Ovary (tissue), 9 donors: ENCODE measurements around the gene KCND3. TPM values are rescaled to one million over a fixed set of nuclear protein-coding genes. Genes with fewer than 3 reads are reported as not detected.

Source experiments
- DNase-seq, 5 donors: peaks; one replicate each; pipeline ENCODE4 v3.0.0-alpha.2; 2019 to 2020
- H3K27ac ChIP-seq, 2 donors: fragments of 200-600 bp; one replicate each; pipeline versions ENCODE4 v1.5.1 to v1.8.0; 2019 to 2022
- H3K27me3 ChIP-seq: fragments of 200-600 bp; one replicate; pipeline ENCODE4 v1.8.0; 2022
- H3K36me3 ChIP-seq: fragments of 200-600 bp; sonication (generic); one replicate; pipeline ENCODE4 v1.5.1; 2019
- H3K4me1 ChIP-seq: one replicate; pipeline ENCODE4 v1.8.1; 2013; ENCODE audit warnings: mild to moderate bottlenecking, moderate library complexity; ENCODE audit not compliant: insufficient read depth
- H3K4me3 ChIP-seq: fragments of 200-600 bp; sonication (generic); one replicate; pipeline ENCODE4 v1.5.1; 2017
- H3K9me3 ChIP-seq, 2 donors: fragments of 200-600 bp in 1 of 2; sonication (generic) in 1 of 2; one replicate each; pipeline versions ENCODE4 v1.5.1 to v1.8.1; 2013 to 2019; ENCODE audit warnings: mild to moderate bottlenecking in 1 of 2, moderate library complexity in 1 of 2
- CTCF ChIP-seq, 3 donors: fragments of 450-650 bp in 2 of 3; fragments of 200-600 bp in 1 of 3; IDR thresholded peaks; one replicate each; pipeline versions ENCODE4 v1.5.1 to v1.8.0; 2016 to 2022; ENCODE audit warnings: antibody characterized with exemption in 3 of 3, mild to moderate bottlenecking in 1 of 3
- EP300 ChIP-seq: sonication (generic); formaldehyde crosslinking; IDR thresholded peaks from one replicate; pipeline ENCODE4 v1.6.1; 2017; ENCODE audit warnings: antibody characterized with exemption
- POLR2A ChIP-seq: fragments of 450-650 bp; IDR thresholded peaks from one replicate; pipeline ENCODE4 v1.6.1; 2017; ENCODE audit warnings: antibody characterized with exemption, mild to moderate bottlenecking, moderate library complexity
- WGBS, 3 donors: extraction: QIAGEN DNeasy Blood & Tissue Kit in 1 of 3; methylation state at CpG; one replicate each; pipeline versions ENCODE4 v1.1.5 to v1.1.7; 2013 to 2017; 5-methylcytosine and 5-hydroxymethylcytosine counted together
- intact Hi-C, 4 donors: fragments of 100-400 bp; cut with DNase I; formaldehyde crosslinking; loops; one replicate each; pipeline versions ENCODE4 v1.11.0 to v1.15.1; 2022 to 2023
- polyA plus RNA-seq, 2 donors: library from polyadenylated mRNA; stranded (reverse); fragments of 200-250 nt in 1 of 2; fragments of 350-450 nt in 1 of 2; fragmentation: Illumina TruSeq in 1 of 2; extraction: RNeasy Lipid Tissue Mini Kit (QIAGEN cat#74804) in 1 of 2; gene quantifications; one replicate each; pipeline ENCODE4 v1.2.3, GENCODE V29; 2013 to 2014
- total RNA-seq, 7 donors: library from RNA; depleted of rRNA in 2 of 7; stranded (reverse); fragments of >200 nt in 2 of 7; fragmentation: NEBNext Ultra II Directional in 3 of 7; extraction: Animal tissue kit (Norgen Biotek cat#: 25700) in 3 of 7; gene quantifications; one replicate each; pipeline versions ENCODE4 v1.1.0 to v1.2.4, GENCODE V29; 2016 to 2023
- donor health status: DM: no; HTN: no; CAD: no; lungs with moderate emphysema.
- donor health status: DM: no; HTN: no; CAD: no.
- donor health status: Bipolar disorder and iron deficiency.
- donor health status: DM: yes; HTN: yes; CAD: no.
- donor health status: DM: no; HTN: no; CAD: no.
- donor health status: DM: yes; HTN: yes; CAD: no.

The KCND3 gene
- total and polyA plus RNA-seq, 9 donors, result 0.15 to 6.5 (median 0.60) TPM

- Histone ChIP-seq H3K4me1 (no peaks in the 10 kb centered on the region), H3K9me3 (no peaks in the 10 kb centered on the region), H3K36me3 (no peaks in the 10 kb centered on the region), H3K27me3 (no peaks in the 10 kb centered on the region), H3K4me3 (no peak overlapping the region), H3K27ac (no peak overlapping the region)
- intact Hi-C loops, result loop anchor here in 2 of 4 donors (5.0 kb wide), 1 partner anchor 286 kb away; no protein-coding TSS in a partner anchor
- DNase-seq, result no peak
- TF ChIP-seq EP300 (no peak), POLR2A (no peak), CTCF (IDR thresholded peaks at IDR 0.05) (no peak)
These were observed 220.8 kb downstream of the KCND3 start for GRCh38 chr1:111768625-111769024.

GRCh38 chr1:111768023-111768422, 221.4 kb downstream of the KCND3 start:
- Histone ChIP-seq H3K27me3 (no peaks in the 10 kb centered on the region), H3K9me3 (no peaks in the 10 kb centered on the region), H3K27ac (no peak overlapping the region), H3K36me3 (no peaks in the 10 kb centered on the region), H3K4me1 (no peaks in the 10 kb centered on the region), H3K4me3 (no peak overlapping the region)
- intact Hi-C loops, result loop anchor here in 2 of 4 donors (5.0 kb wide), 1 partner anchor 286 kb away; no protein-coding TSS in a partner anchor
- TF ChIP-seq POLR2A, result no peak
- TF ChIP-seq CTCF (IDR thresholded peaks at IDR 0.05), result no peak
- TF ChIP-seq EP300, result no peak
- DNase-seq, result no peak

- H3K36me3 ChIP-seq, result no peaks in the 10 kb centered on the region
- TF ChIP-seq CTCF (IDR thresholded peaks at IDR 0.05) (no peak), EP300 (no peak), POLR2A (no peak)
- WGBS, 3 donors, result 74 to 86% (median 84%) methylated on average over 2 of the region's 2 CpGs
- no peaks in the 10 kb centered on the region for H3K27me3 ChIP-seq
- no peak overlapping the region for H3K4me3 ChIP-seq
- H3K4me1 ChIP-seq, result peaks cover 1% of the 10 kb centered on the region
- no peak for DNase-seq
- intact Hi-C loops, result no loop called here
- H3K27ac ChIP-seq, result no peak overlapping the region
- no peaks in the 10 kb centered on the region for H3K9me3 ChIP-seq
These were observed 227.1 kb downstream of the KCND3 start for GRCh38 chr1:111762332-111762731.

GRCh38 chr1:111761717-111762116, 227.8 kb downstream of the KCND3 start:
- no peak overlapping the region for H3K4me3 ChIP-seq
- 93 to 99% (median 96%) methylated on average over 2 of the region's 2 CpGs for WGBS, 3 donors
- no peaks in the 10 kb centered on the region for H3K27me3 ChIP-seq
- DNase-seq, result no peak
- peaks cover 1% of the 10 kb centered on the region for H3K4me1 ChIP-seq
- intact Hi-C loops, result no loop called here
- no peak for TF ChIP-seq POLR2A
- no peak overlapping the region for H3K27ac ChIP-seq
- no peaks in the 10 kb centered on the region for H3K9me3 ChIP-seq
- no peaks in the 10 kb centered on the region for H3K36me3 ChIP-seq

- WGBS, 3 donors, result 60 to 77% (median 63%) methylated on average over 2 of the region's 2 CpGs
- Histone ChIP-seq H3K4me1 (peaks cover 1% of the 10 kb centered on the region), H3K27me3 (no peaks in the 10 kb centered on the region), H3K9me3 (no peaks in the 10 kb centered on the region), H3K27ac (no peak overlapping the region), H3K36me3 (no peaks in the 10 kb centered on the region), H3K4me3 (no peak overlapping the region)
- no peak for DNase-seq
- intact Hi-C loops, result loop anchor here in 3 of 4 donors (5.0 to 10.0 kb wide), 3 partner anchors 164 to 251 kb away; no protein-coding TSS in a partner anchor
- TF ChIP-seq EP300 (no peak), CTCF (IDR thresholded peaks at IDR 0.05) (no peak), POLR2A (no peak)
These were observed 231.1 kb downstream of the KCND3 start for GRCh38 chr1:111758373-111758772.
